NT2/D1 (cell line): ENCODE data around the gene SERTM1.

Source experiments
- DNase-seq: peaks from one replicate; pipeline ENCODE4 v3.0.0-alpha.2; 2011; ENCODE audit warnings: low read depth, low spot score
- H3K27me3 ChIP-seq: 2 replicates; pipeline ENCODE4 v1.6.0; 2011; ENCODE audit warnings: mild to moderate bottlenecking; ENCODE audit not compliant: insufficient read length, insufficient read depth
- H3K36me3 ChIP-seq: 2 replicates; pipeline ENCODE4 v1.6.1; 2011; ENCODE audit warnings: mild to moderate bottlenecking, low read length, mixed read lengths; ENCODE audit not compliant: insufficient read depth, insufficient read length
- H3K4me1 ChIP-seq: 2 replicates; pipeline ENCODE4 v1.5.1; 2011; ENCODE audit not compliant: insufficient read depth, insufficient read length
- H3K4me3 ChIP-seq: 2 replicates; pipeline ENCODE4 v1.5.1; 2011; ENCODE audit warnings: low read depth; ENCODE audit not compliant: insufficient read length
- H3K9ac ChIP-seq: 2 replicates; pipeline ENCODE4 v1.6.0; 2011; ENCODE audit warnings: low read depth; ENCODE audit not compliant: insufficient read length
- H3K9me3 ChIP-seq: 2 replicates; pipeline ENCODE4 v1.5.1; 2011; ENCODE audit warnings: mild to moderate bottlenecking, low read length; ENCODE audit not compliant: insufficient read depth
- SUZ12 ChIP-seq: IDR thresholded peaks from 2 replicates; pipeline ENCODE4 v1.6.1; 2011; ENCODE audit not compliant: insufficient read length, insufficient read depth; ENCODE audit errors: extremely low read depth
- YY1 ChIP-seq: IDR thresholded peaks from 2 replicates; pipeline ENCODE4 v1.6.1; 2011; ENCODE audit not compliant: insufficient read length, insufficient read depth
- ZNF274 ChIP-seq: IDR thresholded peaks from 2 replicates; pipeline ENCODE4 v1.6.1; 2011; ENCODE audit warnings: mild to moderate bottlenecking, low read depth, low read length

SERTM1 gene

GRCh38 chr13:36725936-36726335, 52.1 kb downstream of the SERTM1 start:
- Histone ChIP-seq H3K4me1 (no peaks in the 10 kb centered on the region), H3K4me3 (no peak overlapping the region), H3K9me3 (no peaks in the 10 kb centered on the region), H3K36me3 (no peaks in the 10 kb centered on the region), H3K9ac (no peak overlapping the region), H3K27me3 (no peaks in the 10 kb centered on the region)
- no peak for DNase-seq
- TF ChIP-seq YY1 = no peak
- TF ChIP-seq SUZ12 = no peak
- no peak for TF ChIP-seq ZNF274

GRCh38 chr13:36728006-36728405, 54.2 kb downstream of the SERTM1 start:
- no peaks in the 10 kb centered on the region for H3K4me1 ChIP-seq
- H3K9ac ChIP-seq = no peak overlapping the region
- H3K4me3 ChIP-seq = no peak overlapping the region
- H3K27me3 ChIP-seq = no peaks in the 10 kb centered on the region
- TF ChIP-seq YY1 = no peak
- no peak for TF ChIP-seq SUZ12
- no peak for TF ChIP-seq ZNF274
- no peaks in the 10 kb centered on the region for H3K36me3 ChIP-seq
- no peaks in the 10 kb centered on the region for H3K9me3 ChIP-seq
- no peak for DNase-seq

- Histone ChIP-seq H3K4me3 (no peak overlapping the region), H3K36me3 (no peaks in the 10 kb centered on the region), H3K4me1 (no peaks in the 10 kb centered on the region), H3K27me3 (no peaks in the 10 kb centered on the region), H3K9me3 (no peaks in the 10 kb centered on the region), H3K9ac (no peak overlapping the region)
- DNase-seq = peak; percentile 25
- TF ChIP-seq SUZ12 (no peak), YY1 (no peak), ZNF274 (no peak)
Measured at GRCh38 chr13:36736119-36736726, 62.4 kb downstream of the SERTM1 start.

- no peaks in the 10 kb centered on the region for H3K4me1 ChIP-seq
- no peak overlapping the region for H3K4me3 ChIP-seq
- no peaks in the 10 kb centered on the region for H3K36me3 ChIP-seq
- DNase-seq = no peak
- H3K9ac ChIP-seq = no peak overlapping the region
- no peaks in the 10 kb centered on the region for H3K27me3 ChIP-seq
- TF ChIP-seq ZNF274 (no peak), YY1 (no peak), SUZ12 (no peak)
- no peaks in the 10 kb centered on the region for H3K9me3 ChIP-seq
Measured at GRCh38 chr13:36737524-36738083, 63.8 kb downstream of the SERTM1 start.

GRCh38 chr13:36745436-36745835, 71.6 kb downstream of the SERTM1 start:
- no peak overlapping the region for H3K9ac ChIP-seq
- no peak overlapping the region for H3K4me3 ChIP-seq
- H3K9me3 ChIP-seq = no peaks in the 10 kb centered on the region
- DNase-seq = no peak
- H3K36me3 ChIP-seq = no peaks in the 10 kb centered on the region
- H3K27me3 ChIP-seq = no peaks in the 10 kb centered on the region
- no peaks in the 10 kb centered on the region for H3K4me1 ChIP-seq
- no peak for TF ChIP-seq SUZ12
- no peak for TF ChIP-seq YY1
- TF ChIP-seq ZNF274 = no peak

GRCh38 chr13:36746051-36746450, 72.2 kb downstream of the SERTM1 start:
- H3K4me1 ChIP-seq = no peaks in the 10 kb centered on the region
- no peaks in the 10 kb centered on the region for H3K27me3 ChIP-seq
- no peak for TF ChIP-seq ZNF274
- TF ChIP-seq SUZ12 = no peak
- no peak for TF ChIP-seq YY1
- no peak overlapping the region for H3K4me3 ChIP-seq
- H3K9me3 ChIP-seq = no peaks in the 10 kb centered on the region
- no peak overlapping the region for H3K9ac ChIP-seq
- no peaks in the 10 kb centered on the region for H3K36me3 ChIP-seq
- DNase-seq = no peak
